NCI-H82 (cell line): ENCODE measurements around the gene LAD1.

Experiments used
- DNase-seq: peaks from one replicate; lab custom pipeline; 2025; lab: John Stamatoyannopoulos, UW

Gene LAD1, protein sequence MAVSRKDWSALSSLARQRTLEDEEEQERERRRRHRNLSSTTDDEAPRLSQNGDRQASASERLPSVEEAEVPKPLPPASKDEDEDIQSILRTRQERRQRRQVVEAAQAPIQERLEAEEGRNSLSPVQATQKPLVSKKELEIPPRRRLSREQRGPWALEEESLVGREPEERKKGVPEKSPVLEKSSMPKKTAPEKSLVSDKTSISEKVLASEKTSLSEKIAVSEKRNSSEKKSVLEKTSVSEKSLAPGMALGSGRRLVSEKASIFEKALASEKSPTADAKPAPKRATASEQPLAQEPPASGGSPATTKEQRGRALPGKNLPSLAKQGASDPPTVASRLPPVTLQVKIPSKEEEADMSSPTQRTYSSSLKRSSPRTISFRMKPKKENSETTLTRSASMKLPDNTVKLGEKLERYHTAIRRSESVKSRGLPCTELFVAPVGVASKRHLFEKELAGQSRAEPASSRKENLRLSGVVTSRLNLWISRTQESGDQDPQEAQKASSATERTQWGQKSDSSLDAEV

DNA sequence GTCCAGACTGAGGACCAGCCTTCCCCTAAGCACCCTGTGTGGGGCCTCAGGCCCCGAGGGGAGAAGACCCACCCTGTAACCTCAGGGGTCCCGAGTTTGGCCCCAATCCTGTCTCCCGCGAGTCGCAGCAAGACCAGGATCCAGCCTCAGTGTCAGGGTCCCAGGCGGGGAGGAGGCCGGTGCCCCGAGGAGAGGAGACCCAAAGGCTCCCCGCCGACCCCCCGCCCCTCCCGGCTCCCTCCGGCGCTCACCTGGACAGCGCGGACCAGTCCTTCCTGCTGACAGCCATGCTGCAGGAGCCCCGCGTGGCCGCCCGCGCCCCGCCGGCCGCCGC lies at the start of gene LAD1:
Gene LAD1, minus strand, starts transcription at position 307 of the 334 bp plus-strand sequence. Its CDS starts 18 bp downstream, at position 289.
- no peak for DNase-seq

DNA sequence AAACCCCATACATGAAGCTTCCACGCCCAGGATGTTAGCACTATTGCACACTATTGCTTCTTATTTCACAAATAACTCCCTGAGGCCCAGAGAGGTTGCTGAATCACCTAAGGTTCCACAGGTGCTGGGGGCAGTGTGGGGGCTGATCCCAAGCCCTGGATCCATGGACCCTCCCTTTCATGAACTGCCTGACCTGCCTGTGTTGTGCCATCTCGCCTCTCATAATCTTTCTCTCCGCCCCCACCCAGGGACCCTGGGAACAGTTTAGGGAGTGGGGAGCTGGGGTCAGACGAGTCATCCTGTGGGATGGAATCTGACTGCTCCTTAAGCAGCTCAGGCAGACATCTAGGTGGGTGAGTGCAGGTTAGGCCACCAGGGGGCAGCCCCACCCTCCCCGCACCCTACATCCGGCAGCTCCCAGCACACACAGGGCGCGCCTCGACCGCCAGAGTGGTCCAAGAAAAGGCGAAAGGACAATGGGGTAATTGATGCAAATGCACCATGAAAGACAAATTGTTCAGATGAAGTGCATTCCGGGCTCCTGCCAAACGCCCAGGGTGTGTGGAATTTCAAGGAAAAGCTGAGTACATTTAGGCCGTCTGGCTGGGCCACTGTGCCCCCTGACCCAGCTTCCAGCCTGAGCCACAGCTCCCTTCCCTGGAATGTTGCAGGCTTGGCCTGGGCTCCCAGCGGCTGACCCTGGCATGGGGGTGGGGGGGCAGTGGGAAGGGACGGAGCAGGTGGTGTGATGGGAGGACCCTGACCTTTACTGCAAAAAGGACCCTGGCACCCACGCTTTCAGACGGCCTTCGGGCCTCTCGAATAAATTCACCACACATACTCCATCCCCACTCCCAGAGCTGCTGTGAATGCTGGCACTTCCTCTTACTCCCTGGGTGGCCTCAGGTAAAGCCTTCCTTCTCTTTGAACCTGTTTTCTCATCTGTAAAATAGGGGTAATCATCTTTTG lies 49.1 kb upstream of the LAD1 start:
- DNase-seq: peak; percentile 79

DNA sequence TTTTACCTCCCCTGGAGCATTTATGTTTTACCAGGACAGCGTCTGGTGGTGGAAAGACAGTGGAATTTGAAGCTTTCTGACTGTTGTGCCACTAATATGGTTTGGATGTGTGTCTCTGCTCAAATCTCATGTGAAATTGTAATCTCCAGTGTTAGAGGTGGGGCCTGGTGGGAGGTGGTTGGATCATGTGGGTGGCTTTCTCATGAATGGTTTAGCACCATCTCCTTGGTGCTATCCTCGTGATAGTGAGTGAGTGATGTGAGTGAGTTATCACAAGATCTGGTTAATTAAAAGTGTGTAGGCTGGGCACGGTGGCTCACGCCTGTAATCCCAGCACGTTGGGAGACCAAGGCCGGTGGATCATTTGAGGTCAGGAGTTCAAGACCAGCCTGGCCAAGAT lies 46.2 kb upstream of the LAD1 start:
- no peak for DNase-seq

DNA sequence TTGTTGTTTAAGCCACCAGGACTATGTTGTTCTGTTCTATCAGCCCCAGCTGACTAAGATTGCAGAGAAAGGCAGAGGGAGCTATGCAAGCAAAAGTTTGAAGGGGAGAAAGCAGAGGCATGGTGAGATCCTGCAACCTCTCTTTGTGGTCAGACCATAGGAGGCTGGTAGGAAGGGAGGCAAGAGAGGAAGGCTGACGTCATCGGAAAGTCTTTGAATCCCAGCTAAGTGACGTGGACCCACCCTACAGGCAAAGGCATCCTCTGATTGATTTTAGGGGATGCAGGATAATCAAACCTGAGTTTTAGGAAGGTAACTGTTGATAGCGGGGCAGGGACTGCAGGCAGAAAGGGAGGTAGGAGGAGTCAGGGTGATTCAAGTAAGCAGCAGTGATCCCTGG lies 45.7 kb upstream of the LAD1 start:
- no peak for DNase-seq

DNA sequence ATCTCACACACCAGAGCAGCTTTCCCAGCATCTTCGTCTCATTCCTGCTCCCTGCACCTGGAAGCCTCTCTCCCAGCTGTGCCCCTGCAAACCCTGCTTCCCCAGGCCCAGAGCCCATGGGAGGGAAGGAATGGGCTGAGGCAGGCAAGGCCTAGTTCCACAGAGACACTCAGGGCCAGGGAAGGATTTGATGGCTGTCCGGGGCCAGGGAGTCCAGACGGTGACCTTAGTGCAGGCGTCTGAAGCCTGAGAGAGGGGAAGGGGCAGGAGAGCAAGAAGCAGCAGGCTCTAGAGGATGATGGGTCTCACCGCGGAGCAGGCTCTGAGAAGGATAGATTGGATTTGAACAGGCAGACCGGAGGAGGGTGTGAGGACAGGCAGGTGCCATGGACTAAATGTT lies 44.6 kb upstream of the LAD1 start:
- no peak for DNase-seq

DNA sequence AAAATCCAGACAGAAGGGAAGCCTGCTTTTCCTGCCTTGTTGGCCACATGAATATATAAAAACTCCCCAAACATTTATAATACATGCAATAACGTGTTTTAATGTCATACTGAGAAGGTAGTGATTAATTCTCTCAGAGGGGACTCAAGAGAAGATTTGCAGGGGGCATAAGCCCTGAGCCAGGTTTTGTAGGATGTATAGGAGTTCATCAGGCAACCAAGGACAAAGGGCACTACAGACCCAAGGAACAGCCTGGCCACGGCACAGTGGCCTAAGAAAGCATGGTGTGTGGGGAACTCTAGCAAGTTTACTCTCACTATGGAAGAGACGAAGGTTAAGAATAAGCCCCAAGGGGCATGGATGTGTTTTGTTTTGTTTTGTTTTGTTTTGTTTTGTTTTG lies 37.8 kb upstream of the LAD1 start:
- DNase-seq: no peak

DNA sequence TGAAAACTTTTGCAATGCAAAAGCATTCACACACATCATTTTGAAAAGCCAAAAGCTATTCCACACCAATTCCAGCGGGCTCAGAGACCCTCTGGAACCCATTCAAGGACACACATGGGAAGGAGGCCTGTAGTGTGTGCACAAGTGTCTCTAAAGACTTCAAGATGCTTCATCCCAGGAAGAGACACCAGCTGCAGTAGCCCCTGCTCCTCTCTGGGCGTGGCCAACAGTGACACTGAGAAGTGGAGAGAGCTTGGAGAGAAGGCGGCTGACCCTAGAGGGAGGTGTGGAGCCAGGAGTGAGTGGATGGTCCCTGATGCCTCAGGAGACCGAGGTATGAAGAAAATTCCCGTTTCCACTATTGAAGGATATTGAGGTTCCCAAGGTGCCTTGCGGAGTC lies 37.3 kb upstream of the LAD1 start:
- DNase-seq: peak; percentile 88

DNA sequence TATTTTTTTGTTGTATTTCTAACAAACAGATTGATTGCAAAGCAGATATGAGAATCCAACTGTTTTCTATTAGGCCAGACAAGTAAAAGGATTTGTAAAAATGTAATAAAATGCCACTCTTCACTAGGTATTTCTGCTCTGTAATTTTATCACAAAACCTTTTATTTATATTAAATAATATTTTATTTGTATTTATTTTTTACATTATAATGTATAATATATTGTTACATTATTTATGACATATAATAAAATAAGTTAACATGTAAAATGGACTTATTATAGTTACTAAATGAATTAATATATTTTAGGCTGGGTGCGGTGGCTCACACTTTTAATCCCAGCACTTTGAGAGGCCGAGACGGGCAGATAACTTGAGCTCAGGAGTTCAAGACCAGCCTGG lies 35.1 kb upstream of the LAD1 start:
- no peak for DNase-seq

DNA sequence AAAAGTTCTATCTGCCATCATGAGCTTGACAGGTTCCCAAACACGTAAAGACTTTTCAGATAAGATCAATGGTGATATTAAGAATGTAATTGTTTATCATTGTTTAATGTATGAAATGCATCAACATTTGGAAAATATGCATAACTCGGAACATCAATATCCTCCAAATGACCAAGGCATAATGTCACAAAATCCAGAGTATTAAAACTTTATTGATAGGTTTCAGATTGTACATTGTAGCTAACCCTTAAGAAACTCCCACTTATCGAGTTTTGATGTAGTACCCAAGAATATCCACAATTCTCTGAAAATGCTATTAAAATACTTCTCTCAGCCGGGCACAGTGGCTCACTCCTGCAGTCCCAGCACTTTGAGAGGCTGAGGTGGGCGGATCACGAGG lies 34.5 kb upstream of the LAD1 start:
- no peak for DNase-seq

DNA sequence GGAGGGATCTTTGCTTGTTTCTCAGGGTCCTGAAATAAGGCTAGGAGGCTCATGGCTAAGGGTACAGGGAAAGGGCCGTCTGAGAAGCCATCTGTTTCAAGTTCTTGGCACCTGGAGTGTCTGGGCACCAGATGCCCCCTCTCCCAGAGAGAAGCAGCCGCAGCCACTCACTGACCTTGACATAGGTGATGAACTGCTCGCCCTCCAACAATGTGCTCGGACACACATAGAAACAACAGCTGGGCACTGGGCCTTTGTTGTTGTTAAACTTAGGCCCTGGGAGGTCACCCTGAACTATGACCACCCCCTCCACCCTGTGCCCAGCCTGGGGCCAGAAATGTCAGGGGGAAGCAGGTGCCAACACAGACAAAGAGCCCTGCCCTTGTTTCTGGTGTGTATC lies 31.7 kb upstream of the LAD1 start:
- peak; percentile 47 for DNase-seq

DNA sequence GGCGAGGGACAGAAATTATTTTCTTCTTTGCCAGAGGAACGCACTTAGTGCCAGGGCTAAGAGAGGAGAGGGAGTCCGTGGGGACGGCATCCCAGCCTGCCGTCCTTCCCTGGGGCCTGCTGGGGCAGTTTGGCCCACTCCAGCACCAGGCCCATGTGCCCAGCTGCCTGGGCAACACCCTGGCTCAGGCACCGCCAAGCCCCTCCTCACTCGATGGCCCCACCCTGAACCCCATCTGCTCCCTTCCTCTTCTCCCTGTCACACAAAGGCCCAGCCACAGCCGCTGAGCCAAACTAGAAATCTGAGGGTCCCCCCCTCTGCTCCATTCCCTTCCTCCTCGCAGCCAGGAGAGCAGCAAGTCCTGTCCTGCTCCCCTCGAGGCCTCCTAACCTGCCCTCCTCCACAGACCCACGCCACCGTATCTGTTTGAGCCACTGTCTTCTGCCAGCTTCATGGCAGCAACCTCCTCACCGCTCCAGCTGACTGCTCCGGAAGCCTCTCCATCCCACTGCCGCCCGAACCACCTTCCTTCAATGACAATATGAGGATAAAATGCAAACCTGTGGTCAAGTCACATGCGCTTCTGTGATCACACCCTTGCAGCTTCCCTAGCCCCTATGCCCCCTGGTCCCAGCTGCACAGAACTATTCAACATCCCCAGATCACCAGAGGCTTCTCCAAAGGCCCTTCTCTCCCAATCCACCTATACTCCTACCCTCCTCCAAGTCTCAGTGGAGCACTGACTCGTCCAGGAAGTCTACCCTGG lies 30.8 kb upstream of the LAD1 start:
- DNase-seq: no peak

DNA sequence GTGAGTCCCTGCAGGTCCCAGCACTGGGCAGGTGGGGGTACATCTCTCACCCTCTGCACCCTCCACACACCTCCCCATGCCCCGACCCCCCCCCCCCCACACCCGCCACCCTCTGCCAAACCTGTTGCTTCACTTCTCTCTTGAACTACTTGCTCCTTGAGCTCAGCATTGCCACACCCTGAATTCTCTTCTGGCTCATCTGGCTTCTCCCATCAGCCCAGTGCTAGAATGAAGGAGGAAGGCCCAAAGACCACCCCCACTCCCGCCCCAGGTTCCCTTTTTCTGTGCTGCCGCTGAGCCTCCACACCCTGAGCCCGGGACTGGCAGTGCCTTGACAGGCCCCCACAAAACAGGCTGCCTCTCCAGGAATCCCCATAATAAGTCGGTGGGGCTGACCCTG lies 28.8 kb upstream of the LAD1 start:
- no peak for DNase-seq

DNA sequence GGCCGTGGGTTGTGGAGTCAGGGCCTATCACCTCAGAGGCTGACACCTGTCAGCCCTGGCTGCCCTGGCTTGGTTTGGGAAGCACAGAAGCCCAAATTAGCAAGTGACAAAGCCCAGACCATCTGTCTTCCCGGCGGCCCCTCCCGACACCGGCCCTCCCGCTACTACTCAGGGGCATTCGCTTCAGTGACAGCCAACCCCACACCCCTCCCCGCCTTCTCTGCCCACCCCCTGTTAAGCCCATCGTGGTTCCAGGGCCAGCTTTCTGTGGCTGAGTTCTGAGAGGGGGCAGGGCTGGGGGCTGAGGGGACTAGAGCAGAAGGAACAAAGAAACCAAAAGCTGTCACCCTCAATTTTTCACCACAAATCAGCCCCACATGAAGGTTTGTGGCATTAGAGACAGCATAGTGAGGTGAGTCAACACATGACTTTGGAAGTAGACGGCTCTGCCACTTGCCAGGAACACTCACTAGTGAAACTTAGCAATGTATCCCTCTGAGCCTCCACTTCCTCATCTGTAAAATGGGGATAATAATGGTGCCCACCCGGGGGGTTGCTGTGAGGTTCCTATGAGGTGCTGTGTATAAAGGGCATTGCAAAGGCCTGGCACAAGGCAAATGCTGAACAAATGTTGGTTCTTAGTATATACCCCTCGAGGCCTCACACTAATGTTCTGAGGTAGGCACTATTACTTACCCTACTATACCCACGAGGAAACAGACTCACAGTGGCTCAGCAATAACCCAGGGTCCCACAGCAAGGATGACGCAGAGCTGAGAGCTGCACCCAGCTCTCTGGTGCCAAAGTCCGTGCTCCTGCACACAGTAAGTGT lies 27.6 kb upstream of the LAD1 start:
- DNase-seq: peak; percentile 97

DNA sequence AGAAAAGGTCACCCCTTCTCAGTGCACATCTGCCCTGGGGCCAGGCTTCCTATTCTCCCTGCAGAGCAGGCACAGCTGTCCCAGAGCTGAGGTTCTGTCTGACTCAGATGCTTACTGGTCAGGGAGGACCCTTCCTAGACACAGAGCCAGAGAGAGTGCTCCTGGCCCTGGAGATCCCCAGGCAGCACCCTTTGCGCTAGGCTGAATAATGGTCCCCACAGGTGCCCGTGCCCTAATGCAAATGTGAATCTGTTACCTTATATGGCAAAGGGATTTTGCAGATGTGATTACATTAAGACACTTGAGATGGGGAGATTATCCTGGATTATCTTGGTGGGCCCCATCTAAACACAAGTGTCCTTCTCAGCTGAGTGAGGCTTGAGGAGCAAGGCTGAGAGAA lies 25.0 kb upstream of the LAD1 start:
- peak; percentile 100 for DNase-seq

DNA sequence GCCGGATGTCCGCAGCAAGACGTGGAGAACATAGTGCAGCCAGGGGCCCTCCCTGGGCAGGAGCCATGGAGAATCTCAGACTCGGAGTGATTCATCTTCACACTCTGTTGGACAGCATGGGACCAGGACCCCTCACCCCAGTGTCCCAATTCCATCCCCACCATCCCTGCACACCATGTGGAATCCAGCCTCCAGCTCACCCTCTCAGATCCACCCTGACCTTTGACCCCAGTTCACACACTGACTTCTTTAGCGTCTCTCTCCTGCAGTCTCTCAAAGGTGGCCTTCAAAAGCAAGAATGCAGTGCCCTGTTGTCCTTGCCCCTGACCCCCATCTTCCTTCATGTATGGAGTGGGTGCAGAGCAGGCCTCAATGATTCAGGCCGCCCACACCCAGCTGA lies 24.5 kb upstream of the LAD1 start:
- DNase-seq: no peak

DNA sequence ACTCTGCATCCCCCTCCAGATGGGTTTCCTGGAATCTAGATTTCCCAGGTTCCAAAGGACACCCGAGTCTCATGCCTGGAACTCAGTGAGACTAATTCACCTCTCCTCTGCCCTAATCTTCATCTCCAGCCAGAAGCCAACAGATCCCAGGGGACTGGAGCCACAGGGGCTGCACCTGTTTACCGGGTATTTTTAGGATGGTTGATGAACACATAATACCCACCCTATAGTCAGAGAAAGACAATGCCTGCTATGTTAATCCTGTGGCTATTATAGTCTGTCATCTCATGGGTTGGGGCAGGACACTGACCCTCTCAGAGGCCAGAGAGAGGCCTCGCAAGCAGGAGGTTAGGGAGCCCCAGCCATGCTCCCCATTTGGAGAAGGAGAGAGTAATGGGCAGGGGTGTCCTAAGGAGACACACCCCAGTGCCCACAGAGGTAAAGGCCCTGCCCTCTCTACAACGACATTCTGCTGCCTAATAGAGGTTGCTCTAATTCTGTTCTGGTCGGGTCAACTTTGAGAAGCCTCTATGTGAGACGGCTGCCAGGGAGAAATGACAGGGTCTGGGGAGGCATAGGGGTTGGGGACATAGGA lies 23.4 kb upstream of the LAD1 start:
- peak; percentile 85 for DNase-seq

DNA sequence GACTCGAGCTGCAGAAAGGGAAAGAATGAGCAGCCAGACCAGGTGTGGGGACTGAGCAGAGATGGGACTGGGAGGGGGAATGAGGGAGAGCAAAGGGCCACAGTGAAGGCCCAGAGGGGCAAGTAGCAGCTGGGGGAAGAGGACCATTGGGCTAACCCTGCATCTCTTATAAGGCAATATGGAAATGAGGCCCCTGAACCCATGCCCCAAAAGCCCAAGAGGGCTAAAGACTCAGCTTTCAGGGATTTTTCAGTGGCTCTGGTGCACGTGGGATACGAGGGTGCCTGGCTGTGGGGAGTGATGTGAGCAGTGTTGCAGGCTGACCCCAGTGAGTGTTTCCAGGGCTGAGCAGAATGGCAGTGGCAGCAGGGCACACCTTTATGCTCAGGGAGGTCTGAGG lies 22.9 kb upstream of the LAD1 start:
- DNase-seq: no peak

DNA sequence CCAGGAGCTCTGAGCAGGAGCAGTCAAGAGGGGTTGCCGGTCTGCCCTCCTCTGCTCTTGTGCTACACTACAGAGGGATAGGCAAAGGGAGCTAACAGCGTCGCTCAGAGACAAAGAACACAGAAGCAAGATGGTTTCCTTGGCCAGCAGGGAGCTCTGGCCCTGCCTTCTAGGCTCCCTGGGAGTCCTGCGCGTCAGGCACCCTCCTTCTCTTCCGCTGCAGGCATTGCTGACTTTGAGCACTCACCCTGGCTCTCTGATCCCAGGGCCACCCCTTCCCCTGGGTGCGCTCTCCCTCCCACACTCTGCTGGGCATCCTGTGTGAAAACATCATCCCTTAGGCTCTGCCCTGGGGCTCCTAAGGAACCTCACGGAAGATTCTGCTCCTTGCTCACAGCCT lies 21.9 kb upstream of the LAD1 start:
- DNase-seq: no peak

DNA sequence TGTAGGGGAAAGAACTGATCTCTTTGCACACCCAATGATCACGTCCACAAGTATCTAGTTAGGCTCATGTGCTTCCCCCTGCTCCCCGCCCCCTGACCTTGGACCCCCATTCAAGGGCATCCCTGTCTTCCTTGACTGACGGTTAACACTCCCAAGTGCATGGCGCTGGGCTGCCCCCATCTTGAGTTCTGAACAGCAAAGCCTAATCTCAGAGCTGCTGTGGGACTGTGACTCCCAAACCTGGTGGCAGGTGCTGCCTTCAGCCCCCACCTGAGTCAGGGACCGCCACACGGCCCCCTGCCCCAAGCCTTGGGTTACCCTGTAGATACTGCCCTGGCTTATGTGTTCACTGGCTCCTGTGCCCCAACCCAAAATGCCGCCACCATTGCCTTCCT lies 21.5 kb upstream of the LAD1 start:
- no peak for DNase-seq

DNA sequence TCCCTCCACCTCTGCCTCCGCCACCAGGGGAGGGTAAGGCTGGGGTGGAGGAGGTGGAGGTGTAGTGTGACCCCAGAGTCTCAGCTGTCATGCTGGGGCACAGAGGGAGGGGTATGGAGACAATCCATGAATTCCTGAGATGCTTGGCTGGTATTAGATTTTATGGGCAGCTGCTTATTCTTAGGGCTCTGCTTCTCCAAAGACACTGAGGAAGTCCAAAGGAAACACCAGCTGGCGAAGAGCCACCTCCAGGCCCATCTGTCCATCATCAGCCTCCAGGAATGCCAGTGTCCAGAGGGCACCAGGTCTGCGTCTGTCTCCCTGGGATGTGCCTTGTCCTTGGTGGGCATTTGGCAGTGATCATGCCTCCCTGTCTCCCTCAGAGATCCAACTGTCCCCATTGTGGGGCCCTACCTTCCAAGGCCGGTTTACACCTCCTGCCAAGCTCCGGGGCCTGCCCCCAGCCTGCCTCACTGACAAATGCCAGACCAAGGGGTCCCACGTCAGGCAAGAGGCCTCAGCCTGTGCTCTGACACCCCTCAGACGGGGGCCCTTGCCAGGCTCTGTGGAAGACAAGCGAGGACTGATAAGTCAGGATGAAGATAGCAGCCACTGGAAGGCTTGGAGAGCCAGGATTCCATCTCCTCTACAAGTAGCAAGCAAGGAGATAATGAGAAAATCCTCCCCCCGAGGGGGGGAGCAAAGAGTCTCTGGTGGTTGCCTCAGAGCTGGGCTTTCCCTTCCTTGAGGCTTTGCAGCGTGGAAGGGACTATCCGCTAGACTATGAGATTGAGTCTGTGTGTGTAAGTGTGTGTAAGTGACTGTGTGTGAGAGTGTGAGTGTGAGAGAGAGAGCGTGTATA lies 20.9 kb upstream of the LAD1 start:
- DNase-seq: peak; percentile 57
